Mammary epithelial cell (primary cell): ENCODE measurements around the gene C1QTNF1.

Source experiments
- EZH2 ChIP-seq: IDR thresholded peaks from 2 replicates; pipeline ENCODE4 v1.6.1; 2012; ENCODE audit warnings: low read length, inconsistent platforms, borderline replicate concordance
- TF ChIP-seq, protein P1 (sequence below), 2 donors: IDR thresholded peaks in 1 of 2; conservative IDR thresholded peaks in 1 of 2; 2 replicates each; pipeline ENCODE4 v1.5.1; 2011 to 2012; ENCODE audit warnings: inconsistent platforms in 2 of 2, low read length in 2 of 2, mild to moderate bottlenecking in 2 of 2, control low read depth in 1 of 2, low read depth in 1 of 2; ENCODE audit not compliant: insufficient read depth in 1 of 2; ENCODE audit errors: extremely low read depth in 1 of 2

DNA sequence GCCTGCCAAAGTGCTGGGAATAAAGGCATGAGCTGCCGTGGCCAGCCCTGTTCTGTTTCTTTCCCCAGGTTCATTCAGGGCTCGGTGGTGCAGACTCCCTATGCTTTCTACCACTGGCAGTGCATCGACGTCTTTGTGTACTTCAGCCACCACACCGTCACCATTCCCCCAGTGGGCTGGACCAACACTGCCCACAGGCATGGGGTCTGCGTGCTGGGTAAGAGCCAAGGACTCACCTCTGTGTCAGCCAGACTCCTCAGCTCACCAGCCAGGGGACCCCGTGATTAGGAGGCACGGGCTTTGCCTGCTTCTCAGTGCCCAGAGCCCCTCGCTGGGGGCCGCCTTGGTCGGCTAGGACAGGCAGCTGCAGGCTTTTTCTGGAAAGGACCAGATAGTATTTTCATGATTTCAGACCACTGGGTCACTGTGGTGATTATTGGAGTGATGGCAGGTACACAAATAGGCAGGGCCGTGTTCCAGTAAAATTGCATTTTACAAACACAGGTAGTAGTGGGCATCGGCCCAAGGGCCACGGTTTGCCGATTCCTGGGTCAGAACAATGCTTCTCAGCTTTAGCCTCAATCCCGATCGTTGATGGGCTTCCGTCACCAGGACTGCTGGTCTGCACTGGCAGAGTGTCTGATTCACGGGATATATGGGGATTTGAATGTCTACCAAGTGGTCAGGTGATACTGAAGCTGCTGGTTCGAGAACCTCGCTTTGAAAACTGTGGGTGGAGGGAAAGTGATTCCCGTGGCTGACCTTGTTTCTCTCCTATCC lies 55.6 kb downstream of the C1QTNF1 start:
- TF ChIP-seq EZH2, result no peak
- TF ChIP-seq, protein P1, sequence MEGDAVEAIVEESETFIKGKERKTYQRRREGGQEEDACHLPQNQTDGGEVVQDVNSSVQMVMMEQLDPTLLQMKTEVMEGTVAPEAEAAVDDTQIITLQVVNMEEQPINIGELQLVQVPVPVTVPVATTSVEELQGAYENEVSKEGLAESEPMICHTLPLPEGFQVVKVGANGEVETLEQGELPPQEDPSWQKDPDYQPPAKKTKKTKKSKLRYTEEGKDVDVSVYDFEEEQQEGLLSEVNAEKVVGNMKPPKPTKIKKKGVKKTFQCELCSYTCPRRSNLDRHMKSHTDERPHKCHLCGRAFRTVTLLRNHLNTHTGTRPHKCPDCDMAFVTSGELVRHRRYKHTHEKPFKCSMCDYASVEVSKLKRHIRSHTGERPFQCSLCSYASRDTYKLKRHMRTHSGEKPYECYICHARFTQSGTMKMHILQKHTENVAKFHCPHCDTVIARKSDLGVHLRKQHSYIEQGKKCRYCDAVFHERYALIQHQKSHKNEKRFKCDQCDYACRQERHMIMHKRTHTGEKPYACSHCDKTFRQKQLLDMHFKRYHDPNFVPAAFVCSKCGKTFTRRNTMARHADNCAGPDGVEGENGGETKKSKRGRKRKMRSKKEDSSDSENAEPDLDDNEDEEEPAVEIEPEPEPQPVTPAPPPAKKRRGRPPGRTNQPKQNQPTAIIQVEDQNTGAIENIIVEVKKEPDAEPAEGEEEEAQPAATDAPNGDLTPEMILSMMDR (conservative IDR thresholded peaks at IDR 0.05 in 1 of 2, IDR thresholded peaks at IDR 0.05 in 1 of 2; ENCODE audit: extremely low read depth in 1 of 2, insufficient read depth in 1 of 2, low read depth in 1 of 2, low read length in 2 of 2), result no peak
